Measurements from ENCODE around the gene VPS37B. TPM values are rescaled to one million over a fixed set of nuclear protein-coding genes. Genes with fewer than 3 reads are reported as not detected.
"Not testable (repeated sequence)": the region's sequence is repeated elsewhere in the genome, so short reads cannot be mapped to it uniquely, and the experiment has no call there.

VPS37B gene
- total RNA-seq, 1 donor from 2014 or later: 6.6 TPM

DNA sequence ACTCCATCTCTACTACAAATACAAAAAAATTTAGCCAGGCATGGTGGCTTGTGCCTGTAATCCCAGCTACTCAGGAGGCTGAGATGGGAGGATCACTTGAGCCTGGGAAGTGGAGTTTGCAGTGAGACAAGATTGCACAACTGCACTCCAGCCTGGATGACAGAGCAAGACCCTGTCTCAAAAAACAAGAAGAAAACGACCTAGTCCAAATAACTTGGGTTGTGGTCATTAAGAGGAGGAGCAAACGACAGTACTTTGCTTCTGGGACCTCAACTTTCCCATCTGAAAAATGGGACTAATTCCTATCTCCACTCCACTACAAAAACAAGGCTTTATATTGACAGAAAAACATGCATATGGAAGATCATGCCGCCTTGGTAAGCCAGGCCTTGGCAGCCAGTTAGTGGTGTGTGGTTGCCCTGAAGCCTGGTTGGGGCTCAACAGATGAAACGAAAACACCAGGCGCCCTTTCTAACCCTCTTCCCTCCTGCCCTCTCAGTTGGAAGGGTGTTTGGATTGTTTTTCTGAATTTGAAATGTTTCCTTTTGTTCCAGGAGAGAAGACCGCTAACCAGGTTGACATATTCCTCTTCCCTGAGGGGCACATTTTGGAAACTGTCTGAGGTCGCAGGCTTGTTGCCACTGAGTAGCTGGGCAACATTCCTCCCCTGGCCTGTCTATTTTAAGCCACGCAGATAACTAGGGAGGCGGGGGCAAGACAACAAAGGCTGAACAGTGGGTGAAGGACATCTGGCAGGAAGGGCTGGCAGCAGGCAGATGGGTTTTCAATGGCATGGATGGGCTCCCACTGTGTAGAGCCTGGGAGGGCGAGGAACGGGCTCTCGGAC, 13.7 kb upstream of the VPS37B start:
- no peak for DNase-seq (ENCODE audit: low spot score)
- ATAC-seq: no peak

DNA sequence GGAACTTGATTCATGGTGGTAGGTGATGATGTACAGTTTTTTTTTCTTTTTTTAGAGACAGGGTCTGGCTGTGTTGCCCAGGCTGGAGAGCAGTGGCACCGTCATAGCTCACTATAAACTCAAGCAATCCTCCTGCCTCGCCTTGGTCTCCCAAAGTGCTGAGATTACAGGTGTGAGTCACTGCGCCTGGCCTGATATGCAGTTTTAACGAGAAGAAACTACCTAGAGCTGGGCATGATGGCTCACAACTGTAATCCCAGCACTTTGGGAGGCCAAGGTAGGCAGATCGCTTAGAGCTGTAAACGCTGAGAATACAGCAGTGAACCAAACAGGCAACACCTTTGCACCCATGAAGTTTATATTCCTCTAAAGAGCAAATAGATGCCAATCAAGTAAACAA, 13.0 kb upstream of the VPS37B start:
- ATAC-seq: no peak
- DNase-seq (ENCODE audit: low spot score): no peak

DNA sequence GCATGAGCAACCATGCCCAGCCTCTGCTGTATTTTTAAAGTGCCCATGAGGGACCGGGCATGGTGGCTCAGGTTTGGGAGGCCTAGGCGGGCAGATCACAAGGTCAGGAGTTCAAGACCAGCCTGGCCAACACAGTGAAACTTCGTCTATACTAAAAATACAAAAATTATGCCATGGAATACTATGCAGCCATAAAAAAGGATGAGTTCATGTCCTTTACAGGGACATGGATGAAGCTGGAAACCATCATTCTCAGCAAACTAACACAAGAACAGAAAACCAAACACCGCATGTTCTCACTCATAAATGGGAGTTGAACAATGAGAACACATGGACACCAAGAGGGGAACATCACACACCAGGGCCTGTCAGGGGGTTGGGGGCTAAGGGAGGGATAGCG, 9.3 kb upstream of the VPS37B start:
- ATAC-seq; DNase-seq (ENCODE audit: low spot score): not testable (repeated sequence)

DNA sequence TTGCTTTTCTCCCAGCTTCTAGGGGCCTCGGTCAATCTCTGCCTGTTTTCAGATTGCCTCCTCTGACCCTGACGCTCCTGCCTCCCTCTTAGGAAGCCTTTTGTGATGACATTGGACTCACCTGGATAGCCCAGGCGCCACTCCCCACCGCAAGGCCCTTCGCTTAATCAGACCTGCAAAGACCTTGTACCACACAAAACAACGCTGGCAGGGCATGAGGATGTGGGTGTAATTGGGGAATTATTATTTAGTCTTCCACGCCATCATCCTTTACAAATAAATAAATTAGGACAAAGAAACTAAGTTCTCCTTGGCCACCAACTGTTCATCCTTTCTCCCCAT, 7.7 kb upstream of the VPS37B start:
- no peak for ATAC-seq
- DNase-seq (ENCODE audit: low spot score): no peak

DNA sequence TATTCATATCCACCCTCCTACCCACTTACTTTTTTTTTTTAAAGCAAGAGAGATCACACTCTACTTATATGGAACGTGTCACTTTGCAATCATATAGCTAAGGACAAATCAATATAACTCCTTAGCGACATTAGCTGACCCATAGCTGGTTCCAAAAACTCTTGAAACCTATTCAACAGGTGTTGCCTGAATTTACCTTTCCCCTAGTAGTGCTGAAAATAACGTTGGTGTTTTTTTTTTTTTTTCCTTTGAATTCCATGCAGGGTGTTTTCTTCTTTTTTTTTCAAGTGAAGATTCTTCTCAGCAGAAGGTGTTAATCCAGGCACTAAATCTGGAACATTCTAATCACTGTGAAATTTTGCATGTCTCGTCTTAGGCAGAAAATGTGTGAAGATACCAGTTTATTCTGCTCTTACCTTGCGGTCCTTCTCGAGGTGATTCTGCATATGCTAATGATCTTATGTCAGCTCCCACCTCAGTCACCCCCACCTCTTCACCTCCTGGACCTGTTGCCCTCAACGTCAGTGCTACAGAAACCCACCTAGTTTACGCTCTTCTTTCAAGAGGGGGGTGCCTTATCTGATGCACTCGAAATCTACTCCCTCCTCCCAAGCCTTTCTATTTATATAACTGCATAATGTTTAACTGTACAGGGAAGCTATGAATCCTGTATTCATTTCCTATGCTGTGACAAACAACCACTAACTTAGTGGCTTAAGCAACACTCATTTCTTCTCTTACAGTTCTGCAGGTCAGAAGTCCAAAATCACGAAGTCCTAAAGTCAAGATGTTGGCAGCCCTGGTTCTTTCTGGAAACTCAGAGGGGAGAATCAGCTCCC, 7.1 kb upstream of the VPS37B start:
- ATAC-seq (peak; percentile 31), DNase-seq (ENCODE audit: low spot score) (no peak)

DNA sequence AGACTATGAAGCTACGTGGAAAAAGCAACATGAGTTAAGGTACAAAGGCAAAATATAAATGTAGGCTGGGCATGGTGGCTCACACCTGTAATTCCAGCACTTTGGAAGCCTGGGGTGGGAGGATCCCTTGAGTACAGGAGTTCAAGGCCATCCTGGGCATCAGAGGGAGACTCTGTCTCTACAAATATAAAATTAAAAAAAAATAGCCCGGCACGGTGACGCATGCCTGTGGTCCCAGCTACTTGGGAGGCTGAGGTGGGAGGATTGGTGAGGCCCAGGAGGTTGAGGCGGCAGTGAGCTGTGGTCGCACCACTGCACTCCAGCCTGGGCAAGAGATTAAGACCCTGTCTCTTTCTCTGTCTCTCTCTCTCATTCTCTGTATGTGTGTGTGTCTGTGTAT, 4.0 kb upstream of the VPS37B start:
- ATAC-seq: no peak

DNA sequence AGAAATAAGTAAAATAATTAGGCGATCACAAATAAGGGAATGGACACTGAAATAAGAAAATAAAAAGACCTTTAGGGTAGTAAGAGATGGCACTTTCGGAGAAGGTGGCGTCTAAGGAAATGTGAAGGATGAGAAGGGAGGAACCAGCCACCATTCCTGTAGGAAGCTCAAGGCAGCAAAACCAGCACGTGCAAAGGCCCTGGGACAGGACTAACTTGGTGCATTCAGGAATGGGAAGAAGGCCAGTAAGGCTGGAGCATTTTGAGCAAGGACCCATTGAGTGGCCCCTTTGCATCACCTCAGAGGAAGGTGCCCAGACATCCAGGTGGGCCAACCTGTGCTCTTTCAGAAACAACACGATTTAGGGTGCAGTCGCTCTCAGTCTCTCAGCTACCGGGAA, 738 bp upstream of the VPS37B start:
- no peak for ATAC-seq
- no peak for DNase-seq (ENCODE audit: low spot score)

More for the DNA sequence above, 4.0 kb upstream of the VPS37B start:
- DNase-seq (ENCODE audit: low spot score): no peak

DNA sequence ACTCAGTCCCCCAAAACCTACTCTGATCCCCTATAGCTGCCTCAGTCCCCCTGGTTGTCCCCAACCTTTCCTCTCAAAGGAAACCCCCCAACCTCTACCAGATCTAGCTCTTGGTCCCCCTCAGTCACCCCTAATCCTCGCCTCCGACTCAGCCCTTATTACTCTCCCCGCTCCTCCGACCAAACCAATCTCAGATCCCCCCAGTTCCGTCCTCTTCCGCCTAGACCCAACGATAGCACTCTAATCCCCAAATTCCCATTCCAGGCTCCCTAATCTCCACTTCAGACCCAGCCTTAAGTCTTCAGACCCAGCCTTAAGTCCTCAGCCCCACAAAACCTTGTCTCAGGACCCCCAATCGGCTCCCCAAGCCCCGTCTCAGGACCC, 612 bp downstream of the VPS37B start:
- DNase-seq (ENCODE audit: low spot score): peak; percentile 43
- ATAC-seq: peak; percentile 7

DNA sequence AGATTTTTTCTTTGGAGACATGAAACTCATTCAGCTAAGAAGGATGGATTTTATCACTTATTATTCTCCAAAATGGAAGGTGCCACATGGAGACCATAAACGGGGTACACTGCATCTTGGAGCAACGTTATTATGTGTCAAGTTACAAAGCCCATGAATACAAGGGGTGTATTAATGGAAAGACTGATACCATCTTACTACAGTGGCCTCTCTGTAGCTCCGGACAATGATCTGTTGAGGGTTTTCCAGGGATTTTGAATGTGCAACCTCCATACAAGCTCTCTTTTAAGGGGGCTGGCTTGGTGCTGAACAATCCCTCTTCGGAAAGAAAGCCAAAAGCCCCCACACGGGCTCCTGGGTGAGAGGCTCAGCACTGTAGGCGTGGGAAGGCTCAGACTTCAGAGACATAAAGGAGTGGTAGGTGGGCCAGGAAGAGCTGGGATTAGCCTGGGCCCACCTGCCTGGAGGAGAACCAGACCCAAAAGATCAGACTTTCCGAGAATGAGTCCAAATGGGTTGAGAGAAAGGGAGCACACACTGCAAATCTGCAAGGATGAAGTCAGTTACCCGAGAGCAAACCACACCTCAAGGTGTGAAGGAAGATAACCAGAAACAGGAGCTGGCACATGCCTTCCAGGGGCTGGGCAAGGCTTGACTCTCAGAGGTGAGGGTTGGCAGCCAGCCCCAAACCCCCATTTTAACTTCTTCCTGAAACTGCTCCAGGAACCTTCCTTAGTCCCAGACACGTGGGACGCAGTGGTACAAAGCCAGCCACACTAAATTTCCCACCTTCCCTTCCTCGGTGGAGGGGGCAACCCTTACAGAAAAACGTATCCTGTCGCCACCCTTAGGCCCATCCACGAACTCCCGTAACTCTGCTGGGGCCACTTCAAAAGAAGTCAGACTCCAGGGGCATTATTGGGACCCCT, 1.5 kb downstream of the VPS37B start:
- no peak for ATAC-seq
- peak; percentile 45 for DNase-seq (ENCODE audit: low spot score)

DNA sequence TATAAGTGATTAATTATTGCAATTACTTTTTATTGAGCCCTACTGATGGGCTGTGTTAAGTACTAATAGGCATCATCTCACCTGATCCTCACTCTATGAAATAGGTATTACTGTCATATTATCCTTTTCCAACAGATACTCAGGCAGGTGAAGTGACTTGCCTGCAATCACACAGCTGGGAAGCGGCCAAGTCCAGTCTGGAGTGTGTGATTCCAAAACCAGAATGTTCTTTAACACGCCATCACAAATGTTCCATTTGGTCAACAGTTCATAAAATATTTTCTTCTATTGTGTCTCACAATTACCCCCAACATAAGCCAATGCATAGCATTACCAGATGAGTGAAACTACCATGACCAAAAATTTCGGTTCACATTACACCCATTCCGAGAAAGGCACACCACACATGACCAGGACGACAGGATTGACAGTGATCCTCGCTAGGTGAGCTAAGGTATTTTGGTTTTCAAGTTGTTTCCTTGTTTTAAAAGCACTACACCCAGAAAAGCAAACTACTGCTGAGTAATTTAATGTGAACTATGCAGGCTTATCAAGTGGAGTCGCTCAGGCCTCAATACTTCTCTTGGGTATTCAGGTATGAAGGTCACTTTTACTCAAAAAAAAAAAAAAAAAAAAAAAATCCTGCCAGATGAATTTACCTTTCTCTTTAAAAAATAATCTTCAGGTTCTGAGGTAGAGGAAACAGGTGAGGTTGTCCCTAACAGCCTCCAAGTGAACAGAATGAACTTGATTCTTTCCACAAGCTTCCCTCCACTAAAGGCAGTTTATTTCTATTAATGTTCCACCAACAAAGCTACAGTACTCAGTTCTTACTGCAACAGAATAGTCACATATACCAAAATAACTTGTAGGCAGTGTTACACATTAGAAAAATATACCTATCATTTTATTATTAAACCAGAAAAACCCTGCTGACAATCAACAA, 2.4 kb downstream of the VPS37B start:
- ATAC-seq: peak; percentile 34
- peak; percentile 69 for DNase-seq (ENCODE audit: low spot score)

DNA sequence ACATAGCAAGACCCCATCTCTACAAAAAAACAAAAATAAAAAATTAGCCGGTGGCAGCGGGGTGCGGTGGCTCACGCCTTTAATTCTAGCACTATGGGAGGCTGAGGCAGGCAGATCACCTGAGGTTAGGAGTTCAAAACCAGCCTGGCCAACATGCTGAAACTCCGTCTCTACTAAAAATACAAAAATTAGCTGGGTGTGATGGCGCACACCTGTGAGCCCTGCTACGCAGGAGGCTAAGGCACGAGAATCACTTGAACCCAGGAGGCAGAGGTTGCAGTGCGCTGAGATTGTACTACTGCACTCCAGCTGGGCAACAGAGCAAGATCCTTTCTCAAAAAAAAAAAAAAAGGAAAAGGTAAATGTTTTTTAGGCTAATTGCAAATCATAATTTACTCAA, 3.2 kb downstream of the VPS37B start:
- DNase-seq (ENCODE audit: low spot score): peak; percentile 42
- not testable (repeated sequence) for ATAC-seq

DNA sequence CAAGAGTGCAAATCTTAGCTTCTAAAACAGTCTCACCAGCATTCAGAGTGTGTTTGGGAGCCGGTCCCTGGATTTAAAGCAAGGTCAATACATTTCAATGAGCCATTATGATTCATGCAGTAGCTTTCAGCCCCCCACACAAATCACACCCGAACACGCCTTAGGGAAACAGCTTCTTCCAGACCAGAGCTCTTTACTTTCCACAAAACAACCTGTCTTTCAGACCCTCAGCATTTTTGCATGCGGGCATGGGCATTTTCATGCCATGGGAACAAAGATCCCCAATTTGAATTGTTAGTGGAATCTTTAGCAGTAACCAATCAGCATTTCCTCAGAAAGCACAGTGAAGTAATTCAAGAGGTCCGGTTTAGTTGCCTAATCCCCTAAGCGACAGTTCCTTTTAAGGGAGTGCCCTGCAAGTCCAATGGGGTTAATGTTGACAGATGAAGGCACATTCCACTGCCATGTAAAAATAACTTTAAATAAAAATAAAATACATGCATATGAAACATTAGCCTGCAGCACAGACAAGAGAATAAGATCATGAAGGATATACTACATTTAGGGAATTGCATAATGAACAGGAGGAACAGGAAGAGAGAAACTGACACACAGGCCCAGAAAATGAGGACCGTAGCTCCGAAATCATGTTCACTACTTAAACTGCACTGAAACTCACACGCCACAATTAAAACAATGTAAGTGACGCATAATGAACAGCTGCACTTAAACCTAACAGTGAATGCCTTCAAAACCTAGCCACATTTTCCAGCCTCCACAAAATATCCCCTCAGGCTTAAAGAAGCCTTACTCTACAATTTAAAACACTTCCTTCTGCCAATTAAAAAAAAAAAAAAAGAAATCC, 4.0 kb downstream of the VPS37B start:
- ATAC-seq: no peak

DNA sequence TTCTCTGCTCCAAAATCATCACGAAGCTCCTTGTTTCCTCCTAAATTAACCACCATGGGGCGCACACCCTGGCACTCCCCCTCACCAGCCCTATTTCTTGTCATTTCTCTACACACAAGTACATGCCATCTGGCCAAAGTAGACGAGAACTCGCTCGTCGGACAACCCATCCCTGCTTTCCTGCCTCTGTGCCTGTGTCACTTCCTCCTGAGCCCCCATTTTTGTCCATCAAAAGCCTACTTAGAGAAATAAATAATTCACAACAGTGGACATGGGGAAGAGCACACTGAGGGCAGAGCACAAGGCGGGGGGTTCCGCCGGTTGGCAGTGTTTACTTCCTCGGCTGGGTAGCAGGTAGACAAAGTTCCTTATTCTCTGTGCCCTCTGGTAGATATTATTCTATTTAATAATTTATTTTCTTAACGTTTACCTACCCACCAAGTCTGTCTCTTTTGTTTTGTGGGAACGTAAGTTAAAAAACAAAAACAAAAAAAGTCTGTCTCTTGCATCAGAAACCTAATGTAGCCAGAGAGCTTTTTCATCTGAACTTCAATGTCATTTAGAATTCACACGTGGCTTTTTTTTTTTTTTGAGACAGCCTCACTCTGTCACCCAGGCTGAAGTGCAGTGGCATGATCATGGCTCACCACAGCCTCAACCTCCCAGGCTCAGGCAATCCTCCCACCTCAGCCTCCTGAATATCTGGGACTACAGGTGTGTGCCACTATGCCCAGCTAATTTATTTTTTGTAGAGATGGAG, 6.0 kb downstream of the VPS37B start:
- ATAC-seq (no peak), DNase-seq (ENCODE audit: low spot score) (peak; percentile 41)

More for the DNA sequence above, 4.0 kb downstream of the VPS37B start:
- peak; percentile 31 for DNase-seq (ENCODE audit: low spot score)

DNA sequence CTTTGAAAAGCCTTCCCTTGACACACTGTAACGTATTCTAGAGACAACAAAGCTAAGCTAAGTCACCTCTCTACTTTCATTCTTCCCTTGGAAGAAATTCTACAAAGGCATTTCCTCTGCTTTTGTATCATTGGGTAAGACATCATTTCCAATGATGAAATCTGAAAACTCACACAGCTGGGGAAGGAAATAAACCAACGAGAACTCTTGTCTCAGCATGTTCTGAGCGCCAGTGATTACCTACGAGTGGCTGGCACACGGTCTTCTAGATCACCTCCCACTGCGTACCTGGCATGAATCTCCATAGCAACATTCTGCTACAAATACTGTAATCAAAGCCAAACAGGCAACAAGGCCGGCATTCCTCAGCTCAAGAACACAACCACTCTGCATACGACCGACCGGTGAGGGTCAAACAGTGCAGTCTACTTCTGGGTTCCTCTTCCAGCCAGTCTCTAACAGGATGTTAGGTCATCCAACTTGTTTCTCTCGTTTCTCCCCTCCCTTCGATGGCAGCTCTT, 7.6 kb downstream of the VPS37B start:
- ATAC-seq (peak; percentile 83), DNase-seq (ENCODE audit: low spot score) (peak; percentile 76)

DNA sequence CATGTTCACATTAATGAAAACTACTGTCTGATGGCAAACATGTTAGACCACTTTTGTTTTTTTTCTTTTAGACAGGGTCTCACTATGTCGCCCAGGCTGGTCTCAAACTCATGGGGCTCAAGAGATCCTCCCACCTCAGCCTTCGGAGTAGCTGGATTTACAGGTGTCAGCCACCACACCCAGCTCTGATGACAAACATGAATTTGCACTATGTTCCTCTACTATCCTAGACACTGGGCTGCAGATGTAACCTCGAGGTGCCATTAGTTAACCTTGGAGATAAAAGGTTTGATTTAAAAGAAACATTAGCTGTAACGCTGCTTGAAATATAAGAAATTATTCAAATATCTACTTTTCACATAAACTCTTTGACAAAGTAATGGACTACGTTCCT, 8.1 kb downstream of the VPS37B start:
- ATAC-seq: no peak
- peak; percentile 32 for DNase-seq (ENCODE audit: low spot score)

DNA sequence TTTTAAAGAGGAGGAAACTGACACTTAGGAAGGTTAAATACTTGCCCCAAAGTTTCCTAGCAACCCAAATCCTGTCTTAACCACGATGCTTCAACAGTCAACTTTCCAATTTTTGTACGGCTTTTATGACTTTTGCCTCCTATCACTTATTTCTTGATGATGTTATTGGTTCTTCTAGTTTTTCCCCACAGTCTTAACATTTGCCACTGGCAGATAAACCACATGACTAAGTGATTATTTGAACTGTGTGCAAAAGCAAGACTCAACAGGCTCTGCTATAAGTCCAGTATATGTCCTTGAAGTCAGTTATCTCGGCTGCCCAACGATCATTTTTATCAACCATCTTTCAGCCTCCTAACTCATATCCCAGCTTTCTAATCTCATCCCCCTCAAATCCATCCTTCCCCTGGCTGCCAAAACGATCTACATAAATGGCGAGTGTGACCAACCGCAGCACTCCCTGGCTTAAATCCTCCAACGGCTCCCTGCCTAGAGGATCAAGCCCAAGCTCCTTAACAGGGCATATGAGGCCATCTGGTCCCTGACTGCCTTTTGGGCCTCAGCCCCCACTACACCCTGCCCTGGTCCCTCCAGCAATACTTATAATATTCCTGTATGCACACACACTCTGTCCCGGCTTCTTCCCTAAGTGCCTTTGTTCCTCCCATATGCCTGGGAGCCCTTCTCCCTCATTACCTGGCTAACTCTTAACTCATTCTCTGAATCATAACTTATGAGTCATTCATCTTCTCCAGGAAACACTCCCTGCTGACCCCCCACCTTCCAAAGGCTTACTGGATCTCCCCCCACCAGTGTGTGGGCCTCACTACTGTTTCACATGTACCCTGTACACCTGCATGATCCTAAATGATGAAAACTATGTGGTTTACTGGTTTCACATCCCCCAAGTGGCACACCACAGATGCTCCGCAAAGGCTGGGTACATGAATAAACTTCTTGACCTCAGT, 8.8 kb downstream of the VPS37B start:
- no peak for ATAC-seq
- DNase-seq (ENCODE audit: low spot score): peak; percentile 42

DNA sequence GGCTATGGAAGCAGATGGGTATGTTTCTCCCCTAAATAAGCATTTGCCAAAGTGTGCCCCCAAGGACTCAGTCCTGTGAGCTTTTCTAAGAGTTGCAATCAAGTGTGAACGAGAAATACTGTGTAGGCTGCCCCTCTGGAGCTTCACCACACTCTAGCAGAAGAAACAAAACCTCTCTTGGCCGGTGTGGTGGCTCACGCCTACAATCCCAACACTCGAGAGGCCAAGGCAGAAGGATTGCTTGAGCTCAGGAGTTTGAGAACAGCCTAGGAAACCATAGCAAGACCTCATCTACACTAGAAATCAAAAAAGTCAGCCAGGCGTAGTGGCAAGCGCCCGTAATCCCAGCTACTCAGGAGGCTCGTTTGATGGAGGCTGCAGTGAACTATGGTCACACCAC, 9.8 kb downstream of the VPS37B start:
- peak; percentile 32 for DNase-seq (ENCODE audit: low spot score)
- ATAC-seq: no peak
